Activated CD8-positive, alpha-beta memory T cell treated with anti-CD3 and anti-CD28 coated beads, Interleukin-2, amount 10 ng/mL, durations not matched to agents 7 days and 5 days (primary cell): ENCODE data around the gene FANCF. TPM values are rescaled to one million over a fixed set of nuclear protein-coding genes. Genes with fewer than 3 reads are reported as not detected.
"Not testable (repeated sequence)": the region's sequence is repeated elsewhere in the genome, so short reads cannot be mapped to it uniquely, and the experiment has no call there.

Experiments
- ATAC-seq: fragments of 150-1000 bp; cut with Tn5 transposase; one replicate; pipeline ENCODE4 v1.10.0; 2021; ENCODE audit warnings: moderate library complexity
- CTCF ChIA-PET: fragments of 350-600 bp; sonication (Branson Sonifier 250); formaldehyde crosslinking; loops from one replicate; lab custom pipeline; 2021; ENCODE audit warnings: antibody characterized with exemption; lab: Charles Lee
- DNase-seq: peaks from one replicate; pipeline ENCODE4 v3.0.0-alpha.2; 2020
- H3K27ac Mint-ChIP-seq: one replicate; pipeline ENCODE4 v1.8.0; 2021; ENCODE audit warnings: mild to moderate bottlenecking, mixed read lengths
- H3K27me3 Mint-ChIP-seq: one replicate; pipeline ENCODE4 v1.8.0; 2021; ENCODE audit warnings: mixed read lengths
- H3K36me3 Mint-ChIP-seq: one replicate; pipeline ENCODE4 v1.8.0; 2021; ENCODE audit warnings: mild to moderate bottlenecking, mixed read lengths
- H3K4me1 Mint-ChIP-seq: one replicate; pipeline ENCODE4 v1.8.0; 2021; ENCODE audit warnings: mixed read lengths
- H3K4me3 Mint-ChIP-seq: one replicate; pipeline ENCODE4 v1.8.0; 2021; ENCODE audit warnings: mild to moderate bottlenecking, moderate library complexity, mixed read lengths
- H3K9me3 Mint-ChIP-seq: one replicate; pipeline ENCODE4 v1.8.0; 2022; ENCODE audit warnings: low read depth, mixed read lengths
- total RNA-seq, 2 experiments: library from RNA; stranded (reverse); gene quantifications; one replicate each; pipeline ENCODE4 v1.2.3, GENCODE V29; 2021

Gene FANCF
- total RNA-seq = 10 to 100 TPM; 15.6 to 18.0 TPM

GRCh38 chr11:22625448-22626287, at the start of gene FANCF:
Gene FANCF, minus strand, starts transcription at chr11:22625823. Its CDS starts 13 bp downstream, at chr11:22625810.
- no peaks in the 10 kb centered on the region for H3K9me3 Mint-ChIP-seq
- peak within 1 kb of the TSS; percentile 98 for H3K27ac Mint-ChIP-seq
- no peaks in the 10 kb centered on the region for H3K27me3 Mint-ChIP-seq
- peak within 1 kb of the TSS; percentile 99 for H3K4me3 Mint-ChIP-seq
- CTCF ChIA-PET = interaction anchor here (1.0 to 2.9 kb wide), 5 partner anchors 9 to 204 kb away, joined by 3 to 11 read pairs (median 4); partner anchors contain the start of gene SVIP
- H3K36me3 Mint-ChIP-seq = peaks cover 14% of the 10 kb centered on the region
- peaks cover 20% of the 10 kb centered on the region for H3K4me1 Mint-ChIP-seq
- DNase-seq (peak; percentile 97), ATAC-seq (peak; percentile 96)

GRCh38 chr11:22674470-22675439, 49.1 kb upstream of the FANCF start:
- no peak for DNase-seq
- Mint-ChIP-seq H3K27ac (no peak overlapping the region), H3K36me3 (no peaks in the 10 kb centered on the region), H3K4me1 (no peaks in the 10 kb centered on the region), H3K4me3 (no peak overlapping the region), H3K27me3 (peaks cover 36% of the 10 kb centered on the region), H3K9me3 (no peaks in the 10 kb centered on the region)
- no peak for ATAC-seq
- CTCF ChIA-PET = no interaction called here

GRCh38 chr11:22671751-22672150, 46.1 kb upstream of the FANCF start:
- Mint-ChIP-seq H3K36me3 (no peaks in the 10 kb centered on the region), H3K27me3 (peaks cover 59% of the 10 kb centered on the region), H3K9me3 (no peaks in the 10 kb centered on the region), H3K27ac (no peak overlapping the region), H3K4me3 (no peak overlapping the region), H3K4me1 (peaks cover 1% of the 10 kb centered on the region)
- ATAC-seq (no peak), DNase-seq (no peak)
- CTCF ChIA-PET = no interaction called here

- peaks cover 6% of the 10 kb centered on the region for H3K4me1 Mint-ChIP-seq
- H3K4me3 Mint-ChIP-seq = no peak overlapping the region
- H3K36me3 Mint-ChIP-seq = no peaks in the 10 kb centered on the region
- no peak for DNase-seq
- ATAC-seq = no peak
- CTCF ChIA-PET = no interaction called here
- peaks cover 66% of the 10 kb centered on the region for H3K27me3 Mint-ChIP-seq
- no peaks in the 10 kb centered on the region for H3K9me3 Mint-ChIP-seq
- no peak overlapping the region for H3K27ac Mint-ChIP-seq
Measured at GRCh38 chr11:22670830-22671229, 45.2 kb upstream of the FANCF start.

- Mint-ChIP-seq H3K9me3 (no peaks in the 10 kb centered on the region), H3K4me1 (peaks cover 6% of the 10 kb centered on the region), H3K4me3 (no peak overlapping the region), H3K27me3 (peaks cover 67% of the 10 kb centered on the region), H3K27ac (no peak overlapping the region), H3K36me3 (no peaks in the 10 kb centered on the region)
- no peak for ATAC-seq
- no peak for DNase-seq
- CTCF ChIA-PET = no interaction called here
Measured at GRCh38 chr11:22669368-22669767, 43.7 kb upstream of the FANCF start.

GRCh38 chr11:22668005-22668796, 42.6 kb upstream of the FANCF start:
- H3K4me1 Mint-ChIP-seq = peaks cover 6% of the 10 kb centered on the region
- H3K27me3 Mint-ChIP-seq = peaks cover 72% of the 10 kb centered on the region
- no peak for ATAC-seq
- H3K4me3 Mint-ChIP-seq = no peak overlapping the region
- H3K36me3 Mint-ChIP-seq = no peaks in the 10 kb centered on the region
- no peak overlapping the region for H3K27ac Mint-ChIP-seq
- CTCF ChIA-PET = no interaction called here
- DNase-seq = no peak
- H3K9me3 Mint-ChIP-seq = no peaks in the 10 kb centered on the region

- H3K9me3 Mint-ChIP-seq = no peaks in the 10 kb centered on the region
- peaks cover 6% of the 10 kb centered on the region for H3K4me1 Mint-ChIP-seq
- peak overlapping the region; percentile 37 for H3K4me3 Mint-ChIP-seq
- H3K27ac Mint-ChIP-seq = no peak overlapping the region
- CTCF ChIA-PET = no interaction called here
- H3K36me3 Mint-ChIP-seq = no peaks in the 10 kb centered on the region
- ATAC-seq (peak; percentile 55), DNase-seq (no peak)
- H3K27me3 Mint-ChIP-seq = peaks cover 65% of the 10 kb centered on the region
Measured at GRCh38 chr11:22666688-22667439, 41.2 kb upstream of the FANCF start.

- no peaks in the 10 kb centered on the region for H3K36me3 Mint-ChIP-seq
- DNase-seq (no peak), ATAC-seq (no peak)
- peaks cover 60% of the 10 kb centered on the region for H3K27me3 Mint-ChIP-seq
- no peak within 1 kb of the TSS for H3K27ac Mint-ChIP-seq
- peaks cover 6% of the 10 kb centered on the region for H3K4me1 Mint-ChIP-seq
- CTCF ChIA-PET = no interaction called here
- no peaks in the 10 kb centered on the region for H3K9me3 Mint-ChIP-seq
- peak within 1 kb of the TSS; percentile 37 for H3K4me3 Mint-ChIP-seq
Measured at GRCh38 chr11:22666325-22666687, 40.7 kb upstream of the FANCF start, which contains the start of gene GAS2. Gene GAS2, plus strand, starts transcription at chr11:22666611. Its CDS starts 8,259 bp downstream, at chr11:22674870.

GRCh38 chr11:22659783-22660182, 34.2 kb upstream of the FANCF start:
- ATAC-seq (no peak), DNase-seq (no peak)
- no peaks in the 10 kb centered on the region for H3K36me3 Mint-ChIP-seq
- peaks cover 6% of the 10 kb centered on the region for H3K27me3 Mint-ChIP-seq
- H3K4me3 Mint-ChIP-seq = no peak overlapping the region
- CTCF ChIA-PET = no interaction called here
- H3K27ac Mint-ChIP-seq = no peak overlapping the region
- H3K4me1 Mint-ChIP-seq = peaks cover 9% of the 10 kb centered on the region
- H3K9me3 Mint-ChIP-seq = no peaks in the 10 kb centered on the region

- CTCF ChIA-PET = interaction anchor here (1.4 to 1.6 kb wide), 2 partner anchors 31 to 173 kb away, joined by 3 to 4 read pairs; partner anchors contain the start of genes FANCF and SVIP
Measured at GRCh38 chr11:22657101-22657694, 31.6 kb upstream of the FANCF start.

GRCh38 chr11:22656130-22656529, 30.5 kb upstream of the FANCF start:
- Mint-ChIP-seq H3K27me3 (no peaks in the 10 kb centered on the region), H3K4me1 (peaks cover 9% of the 10 kb centered on the region), H3K4me3 (no peak overlapping the region), H3K27ac (no peak overlapping the region), H3K9me3 (no peaks in the 10 kb centered on the region), H3K36me3 (no peaks in the 10 kb centered on the region)
- no peak for DNase-seq
- no peak for ATAC-seq
- CTCF ChIA-PET = interaction anchor here (1.6 kb wide), 1 partner anchor 30 kb away, joined by 4 read pairs; the partner anchor contains the start of gene FANCF

More at GRCh38 chr11:22657101-22657694, 31.6 kb upstream of the FANCF start:
- DNase-seq (no peak), ATAC-seq (peak; percentile 71)
- Mint-ChIP-seq H3K27me3 (no peaks in the 10 kb centered on the region), H3K9me3 (no peaks in the 10 kb centered on the region), H3K4me3 (no peak overlapping the region), H3K36me3 (no peaks in the 10 kb centered on the region), H3K4me1 (peaks cover 9% of the 10 kb centered on the region), H3K27ac (no peak overlapping the region)

GRCh38 chr11:22652346-22652745, 26.7 kb upstream of the FANCF start:
- ATAC-seq, H3K4me1 Mint-ChIP-seq, H3K4me3 Mint-ChIP-seq, CTCF ChIA-PET, H3K9me3 Mint-ChIP-seq, H3K27me3 Mint-ChIP-seq, DNase-seq, H3K36me3 Mint-ChIP-seq, H3K27ac Mint-ChIP-seq: not testable (repeated sequence)
